B cell (primary cell): ENCODE measurements around the gene REV1. TPM values are rescaled to one million over a fixed set of nuclear protein-coding genes. Genes with fewer than 3 reads are reported as not detected.

ENCODE experiments used
- ATAC-seq: fragments of 200-7000 bp; cut with Tn5 transposase; one replicate; pipeline ENCODE4 v1.10.0; 2021; ENCODE audit warnings: low read depth, mild to moderate bottlenecking, moderate number of reproducible peaks, moderate library complexity
- CTCF ChIA-PET: fragments of 350-600 bp; sonication (Branson Sonifier 250); formaldehyde crosslinking; loops from one replicate; lab custom pipeline; 2021; ENCODE audit warnings: antibody characterized with exemption, inconsistent platforms; lab: Charles Lee
- POLR2A ChIA-PET: fragments of 350-600 bp; sonication (Branson Sonifier 250); formaldehyde crosslinking; loops from one replicate; lab custom pipeline; 2021; ENCODE audit warnings: antibody characterized with exemption; lab: Charles Lee
- DNase-seq: peaks from one replicate; pipeline ENCODE4 v3.0.0; 2013
- H2AFZ ChIP-seq: 2 replicates; pipeline ENCODE4 v1.6.1; 2012; ENCODE audit warnings: mild to moderate bottlenecking, low read depth, low read length; ENCODE audit not compliant: insufficient read depth, poor library complexity, severe bottlenecking
- H3K27ac ChIP-seq, 2 donors: 1 replicate in 1 of 2; 2 replicates in 1 of 2; pipeline ENCODE4 v1.5.1; 2012 to 2013; ENCODE audit warnings: low read length in 2 of 2, mild to moderate bottlenecking in 2 of 2, moderate library complexity in 1 of 2
- H3K27me3 ChIP-seq, 4 experiments: fragments of 200-600 bp in 1 of 4; sonication (generic) in 1 of 4; replicated peaks in 1 of 4; 1 replicate in 2 of 4; 2 replicates in 2 of 4; pipeline versions ENCODE4 v1.6.1 to v1.7.0; 2013 to 2016; ENCODE audit warnings: low read length in 3 of 4, mild to moderate bottlenecking in 2 of 4, mixed read lengths in 1 of 4, moderate library complexity in 1 of 4; ENCODE audit not compliant: insufficient read depth in 4 of 4, control insufficient read depth in 3 of 4; ENCODE audit errors: control extremely low read depth in 1 of 4
- H3K36me3 ChIP-seq, 2 experiments: replicated peaks in 1 of 2; 1 replicate in 1 of 2; 2 replicates in 1 of 2; pipeline versions ENCODE4 v1.6.1 to v1.7.1; 2013; ENCODE audit warnings: low read length in 1 of 2; ENCODE audit not compliant: insufficient read depth in 2 of 2, control insufficient read depth in 1 of 2; ENCODE audit errors: control extremely low read depth in 1 of 2, extremely low read depth in 1 of 2
- H3K4me1 ChIP-seq, 2 donors: fragments of 200-600 bp in 1 of 2; sonication (generic) in 1 of 2; 1 replicate in 1 of 2; 2 replicates in 1 of 2; pipeline versions ENCODE4 v1.5.1 to v1.6.1; 2013 to 2017; ENCODE audit warnings: low read length in 2 of 2; ENCODE audit not compliant: control insufficient read depth in 2 of 2, insufficient read depth in 2 of 2
- H3K4me2 ChIP-seq: replicated peaks from 2 replicates; pipeline ENCODE3; 2012; ENCODE audit warnings: mild to moderate bottlenecking, low read depth, low read length; ENCODE audit not compliant: poor library complexity, severe bottlenecking
- H3K4me3 ChIP-seq, 5 experiments: fragments of 200-600 bp in 1 of 5; sonication (generic) in 1 of 5; 1 replicate in 3 of 5; 2 replicates in 2 of 5; pipeline versions ENCODE4 v1.5.1 to v1.7.0; 2011 to 2016; ENCODE audit warnings: low read length in 4 of 5, mild to moderate bottlenecking in 4 of 5, low read depth in 2 of 5, control low read depth in 1 of 5, moderate library complexity in 1 of 5; ENCODE audit not compliant: insufficient read depth in 1 of 5; ENCODE audit errors: control extremely low read depth in 1 of 5, extremely low read depth in 1 of 5
- H3K79me2 ChIP-seq: fragments of 200-600 bp; sonication (generic); one replicate; pipeline ENCODE4 v1.6.0; 2016; ENCODE audit warnings: low read length; ENCODE audit not compliant: control insufficient read depth, insufficient read depth
- H3K9ac ChIP-seq: fragments of 200-600 bp; sonication (generic); 2 replicates; pipeline ENCODE4 v1.6.1; 2017; ENCODE audit warnings: mild to moderate bottlenecking, low read length, moderate library complexity
- H3K9me3 ChIP-seq, 3 donors: one replicate each; pipeline versions ENCODE4 v1.6.1 to v1.7.1; 2013; ENCODE audit warnings: low read length in 2 of 3; ENCODE audit not compliant: control insufficient read depth in 2 of 3, insufficient read depth in 1 of 3; ENCODE audit errors: control extremely low read depth in 1 of 3
- H4K20me1 ChIP-seq: 2 replicates; pipeline ENCODE4 v1.6.0; 2012; ENCODE audit warnings: mild to moderate bottlenecking, low read length; ENCODE audit not compliant: insufficient read depth, control insufficient read depth, poor library complexity, severe bottlenecking
- H3K27ac Mint-ChIP-seq: one replicate; pipeline ENCODE4 v1.8.0; 2021; ENCODE audit warnings: mixed read lengths
- H3K27me3 Mint-ChIP-seq: one replicate; pipeline ENCODE4 v1.8.0; 2021; ENCODE audit warnings: mixed read lengths
- H3K4me1 Mint-ChIP-seq: one replicate; pipeline ENCODE4 v1.8.0; 2021; ENCODE audit warnings: mixed read lengths
- H3K4me3 Mint-ChIP-seq: one replicate; pipeline ENCODE4 v1.8.0; 2021; ENCODE audit warnings: mixed read lengths
- H3K9me3 Mint-ChIP-seq: one replicate; pipeline ENCODE4 v1.8.0; 2022; ENCODE audit warnings: mixed read lengths; ENCODE audit not compliant: insufficient read depth
- CTCF ChIP-seq: fragments of 200-600 bp; IDR thresholded peaks from one replicate; pipeline ENCODE4 v1.8.0; 2022; ENCODE audit warnings: antibody characterized with exemption, mild to moderate bottlenecking
- EZH2 ChIP-seq: IDR thresholded peaks from 2 replicates; pipeline ENCODE4 v1.6.1; 2012; ENCODE audit warnings: borderline replicate concordance, low read depth, mild to moderate bottlenecking, moderate library complexity, low read length; ENCODE audit not compliant: insufficient read depth, poor library complexity, severe bottlenecking
- WGBS: methylation state at CpG from one replicate; pipeline ENCODE4 v1.1.5; 2013; ENCODE audit warnings: missing lambda C conversion rate; ENCODE audit not compliant: insufficient coverage; 5-methylcytosine and 5-hydroxymethylcytosine counted together
- intact Hi-C: fragments of 100-400 bp; cut with micrococcal nuclease; formaldehyde crosslinking; loops from one replicate; pipeline ENCODE4 v1.10.0; 2022
- polyA plus RNA-seq: library from polyadenylated mRNA; depleted of rRNA; stranded (reverse); fragments of >200 nt; gene quantifications from 2 replicates; pipeline ENCODE4 v1.2.3, GENCODE V29; 2012
- total RNA-seq, 2 donors: library from RNA; stranded (reverse); fragments of 120-200 nt in 1 of 2; gene quantifications; 1 replicate in 1 of 2; 2 replicates in 1 of 2; pipeline versions ENCODE4 v1.2.3 to v1.2.4, GENCODE V29; 2013 to 2022

REV1 gene
- total and polyA plus RNA-seq, 2 donors (not counting 1 experiment from before 2014, with no cell fraction given) = 25.4 to 70.5 TPM

GRCh38 chr2:99421469-99421868 is 68.3 kb downstream of the REV1 start:
- no peaks in the 10 kb centered on the region for H3K27me3 Mint-ChIP-seq
- H3K9me3 Mint-ChIP-seq = no peaks in the 10 kb centered on the region
- WGBS = 96% methylated on average over 5 of the region's 5 CpGs
- H3K4me1 Mint-ChIP-seq = no peaks in the 10 kb centered on the region
- no peak overlapping the region for H3K4me3 Mint-ChIP-seq
- H3K27me3 ChIP-seq = no peaks in the 10 kb centered on the region
- no peak overlapping the region for H3K4me2 ChIP-seq
- H3K4me1 ChIP-seq = no peaks in the 10 kb centered on the region
- no peak overlapping the region for H2AFZ ChIP-seq
- peaks cover 6 to 73% of the 10 kb centered on the region in 2 experiments for H3K36me3 ChIP-seq
- no peak for TF ChIP-seq EZH2
- no peak for TF ChIP-seq CTCF
- no peak overlapping the region for H3K4me3 ChIP-seq
- CTCF ChIA-PET = interaction anchor here (1.4 kb wide), 1 partner anchor 841 kb away, joined by 4 read pairs; no protein-coding TSS in a partner anchor
- POLR2A ChIA-PET = no interaction called here
- no peak overlapping the region for H3K27ac ChIP-seq
- ATAC-seq = no peak
- intact Hi-C loops = no loop called here
- H3K9me3 ChIP-seq = no peaks in the 10 kb centered on the region
- DNase-seq = no peak
- no peaks in the 10 kb centered on the region for H3K79me2 ChIP-seq
- no peak overlapping the region for H3K27ac Mint-ChIP-seq
- no peaks in the 10 kb centered on the region for H4K20me1 ChIP-seq
- no peak overlapping the region for H3K9ac ChIP-seq

- Histone ChIP-seq H4K20me1 (no peaks in the 10 kb centered on the region), H3K4me1 (no peaks in the 10 kb centered on the region), H2AFZ (no peak overlapping the region), H3K79me2 (no peaks in the 10 kb centered on the region), H3K36me3 (peaks cover 6 to 76% of the 10 kb centered on the region in 2 experiments), H3K9me3 (no peaks in the 10 kb centered on the region), H3K27ac (no peak overlapping the region), H3K27me3 (no peaks in the 10 kb centered on the region), H3K9ac (no peak overlapping the region), H3K4me3 (no peak overlapping the region), H3K4me2 (no peak overlapping the region)
- Mint-ChIP-seq H3K4me3 (no peak overlapping the region), H3K27ac (no peak overlapping the region), H3K4me1 (no peaks in the 10 kb centered on the region), H3K9me3 (no peaks in the 10 kb centered on the region), H3K27me3 (no peaks in the 10 kb centered on the region)
- ChIA-PET CTCF (interaction anchor here (1.4 kb wide), 1 partner anchor 842 kb away, joined by 4 read pairs; no protein-coding TSS in a partner anchor), POLR2A (no interaction called here)
- 71% methylated on average over 1 of the region's 5 CpGs for WGBS
- intact Hi-C loops = no loop called here
- no peak for DNase-seq
- ATAC-seq = no peak
- no peak for TF ChIP-seq CTCF
- no peak for TF ChIP-seq EZH2
Measured at GRCh38 chr2:99420751-99421299, 69.0 kb downstream of the REV1 start.
